IPS-NIHi7 (cell line): ENCODE results near the gene TMEM242.
A peak's percentile ranks its signal among the peaks of the same experiment; 100 is the strongest.

ENCODE experiments used
- DNase-seq: peaks from one replicate; pipeline ENCODE4 v3.0.0; 2012; ENCODE audit warnings: mixed read lengths; ENCODE audit errors: extremely low spot score

TMEM242 gene

DNA sequence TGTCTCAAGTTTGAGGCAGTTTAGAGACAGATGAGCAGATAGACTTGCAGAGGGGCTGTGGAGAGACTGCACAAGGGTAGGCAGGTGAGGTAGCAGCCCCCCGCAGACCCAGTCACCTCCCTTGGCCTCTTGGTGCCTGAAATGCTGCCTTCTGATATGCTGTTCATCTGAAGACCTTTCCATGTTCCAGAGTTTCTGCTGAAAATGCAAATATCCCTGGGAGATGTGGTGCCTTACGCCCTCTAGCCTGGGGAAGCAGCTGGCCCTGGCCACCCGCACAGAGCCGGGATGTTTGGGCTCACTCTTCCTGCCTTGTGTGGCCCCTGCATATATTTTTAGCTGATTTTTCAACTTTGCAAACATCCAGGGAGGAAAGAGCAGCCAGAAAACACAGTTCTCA is 51.4 kb downstream of the TMEM242 start:
- no peak for DNase-seq

DNA sequence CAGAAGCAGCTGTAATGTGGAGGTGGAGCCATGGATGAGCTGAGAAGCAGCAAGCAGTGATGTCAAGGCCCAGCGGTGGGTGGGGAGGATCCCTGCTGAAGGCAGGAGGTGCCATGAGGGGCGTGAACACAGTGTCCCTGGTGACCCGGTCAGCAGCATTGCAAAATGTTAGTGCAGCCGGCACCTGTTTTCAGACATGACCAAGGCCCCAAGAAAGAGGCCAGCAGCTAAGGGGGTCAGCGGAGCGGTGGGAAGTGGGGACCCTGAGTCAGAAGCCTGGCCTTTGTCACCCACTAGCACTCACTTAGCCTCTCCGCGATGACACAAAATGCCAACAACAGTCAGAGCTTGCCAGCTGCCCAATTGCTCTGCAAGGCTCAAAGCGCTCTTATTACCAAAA is 51.9 kb downstream of the TMEM242 start:
- no peak for DNase-seq

- DNase-seq, result no peak
Measured at GRCh38 chr6:157270916-157271315, 52.4 kb downstream of the TMEM242 start.

DNA sequence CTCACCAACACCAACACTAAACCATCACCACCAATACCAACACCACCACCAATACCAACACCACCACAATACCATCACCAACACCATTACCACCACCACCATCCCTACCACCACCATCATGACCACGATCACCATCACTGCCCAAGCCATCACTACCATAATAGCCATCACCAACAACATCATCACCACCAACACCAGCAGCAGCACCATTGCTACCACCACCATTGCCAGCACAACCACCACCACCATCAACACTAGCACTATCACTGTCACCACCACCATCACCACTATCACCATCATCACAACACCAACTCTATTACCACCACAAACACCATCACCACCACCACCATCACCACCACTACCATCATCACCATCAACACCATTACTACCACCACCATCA is 53.0 kb downstream of the TMEM242 start:
- no peak for DNase-seq

DNA sequence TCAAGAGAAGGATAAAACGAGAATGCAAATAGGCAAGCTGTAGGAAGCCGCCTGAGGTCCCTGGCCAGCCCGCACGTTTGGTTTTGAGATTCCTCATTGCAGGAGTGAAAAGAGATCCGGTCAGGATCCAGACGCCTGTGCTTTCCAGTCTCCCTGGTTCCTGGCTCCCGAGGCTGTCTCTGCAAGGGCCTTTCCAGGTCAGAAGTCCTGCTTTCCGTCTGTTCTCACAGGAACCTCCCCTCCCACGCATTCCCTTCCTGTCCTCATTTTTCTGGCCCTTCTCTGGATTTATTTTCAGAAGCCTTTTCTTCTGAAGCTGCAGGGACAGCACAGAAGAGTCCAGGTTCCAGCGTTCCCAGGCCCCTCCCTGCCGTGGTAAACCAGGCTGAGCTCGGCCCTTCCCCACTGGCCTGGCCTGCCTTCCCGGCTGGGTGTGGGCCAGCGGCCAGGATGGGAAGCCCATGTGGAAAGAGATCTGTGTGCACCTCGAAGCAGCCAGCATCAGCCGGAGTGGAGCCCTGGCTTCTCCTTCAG is 54.0 kb downstream of the TMEM242 start:
- no peak for DNase-seq

DNA sequence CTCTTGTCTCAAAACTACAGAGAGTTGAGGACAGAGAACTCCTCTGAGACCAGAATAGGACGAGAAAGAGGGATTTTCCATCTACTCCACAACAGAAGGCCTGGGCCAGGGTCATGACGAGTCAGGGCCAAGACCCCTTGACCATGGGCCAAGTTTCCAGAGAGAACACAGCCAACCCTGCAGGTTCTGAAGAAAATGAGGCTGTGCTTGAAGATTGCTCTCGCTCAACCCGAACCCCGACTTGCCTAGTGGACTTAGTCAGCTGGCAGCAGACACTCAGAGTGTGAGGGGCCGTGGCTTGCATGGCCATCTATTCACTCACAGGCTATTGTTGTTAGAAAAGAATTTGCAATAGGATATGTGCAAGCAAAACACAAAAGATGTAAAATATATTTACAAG is 54.5 kb downstream of the TMEM242 start:
- DNase-seq, result no peak

GRCh38 chr6:157268396-157268795 is 54.9 kb downstream of the TMEM242 start:
- no peak for DNase-seq

DNA sequence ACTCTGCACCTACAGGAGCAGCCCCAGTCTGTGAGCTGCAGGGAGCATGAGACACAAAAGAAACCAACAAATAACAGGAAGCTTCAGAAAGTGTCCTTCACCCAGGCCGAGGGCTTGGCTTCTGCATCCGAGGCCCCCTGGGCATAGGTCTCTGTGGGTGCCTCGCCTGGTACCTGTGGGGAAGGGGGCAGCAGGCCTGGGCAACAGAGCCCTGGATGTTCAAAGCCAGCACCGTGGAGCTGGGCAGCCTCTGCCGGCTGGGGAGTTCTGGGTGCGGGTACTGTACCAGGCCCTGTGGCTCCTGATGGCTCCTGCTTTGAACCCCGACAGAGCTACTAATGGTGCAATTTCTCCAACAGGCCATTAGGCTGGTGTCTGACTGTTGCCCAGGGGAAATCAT is 55.7 kb downstream of the TMEM242 start:
- no peak for DNase-seq

GRCh38 chr6:157267109-157267611 is 56.2 kb downstream of the TMEM242 start:
- peak; percentile 59 for DNase-seq

GRCh38 chr6:157266274-157267101 is 56.8 kb downstream of the TMEM242 start:
- no peak for DNase-seq

DNA sequence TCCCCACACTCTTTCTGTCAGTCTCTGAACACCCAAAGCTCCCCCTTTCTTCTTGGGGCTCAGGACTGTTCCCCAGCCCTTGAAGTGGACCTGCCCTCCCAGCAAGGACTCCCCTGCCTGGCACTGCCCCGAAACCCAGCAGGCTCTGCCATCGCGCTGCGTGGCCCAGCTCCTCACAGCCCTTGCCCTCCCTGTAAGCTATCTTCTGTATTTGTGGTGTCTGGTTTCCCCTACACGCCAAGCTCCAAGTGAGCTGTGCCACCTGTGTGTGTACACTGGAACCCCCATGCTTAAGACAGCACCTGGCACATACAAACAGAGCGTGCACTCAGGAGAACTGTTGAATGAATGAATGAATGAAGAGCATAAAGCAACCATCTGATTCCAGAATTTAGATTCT is 57.7 kb downstream of the TMEM242 start:
- DNase-seq, result no peak

DNA sequence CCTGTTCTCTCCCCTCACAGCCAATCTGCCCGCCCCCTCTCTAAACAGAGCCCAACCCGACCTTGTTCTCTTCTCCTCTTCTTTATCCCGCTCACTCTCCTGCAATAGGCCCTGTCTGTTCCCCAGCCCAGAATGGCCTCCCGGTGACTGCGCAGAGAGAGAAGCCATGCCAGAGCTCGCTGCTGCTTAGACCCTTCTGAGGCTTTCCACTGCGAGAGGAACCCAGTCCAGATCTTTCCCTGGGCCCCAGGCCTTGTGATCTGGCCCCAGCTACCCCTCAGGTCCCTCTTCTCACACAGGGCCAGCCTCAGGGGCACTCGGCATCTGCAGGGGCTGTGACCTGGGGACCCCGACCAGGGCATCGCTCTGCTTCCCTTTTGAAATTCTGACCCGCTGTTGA is 58.1 kb downstream of the TMEM242 start:
- DNase-seq, result no peak

GRCh38 chr6:157264701-157265100 is 58.6 kb downstream of the TMEM242 start:
- no peak for DNase-seq

DNA sequence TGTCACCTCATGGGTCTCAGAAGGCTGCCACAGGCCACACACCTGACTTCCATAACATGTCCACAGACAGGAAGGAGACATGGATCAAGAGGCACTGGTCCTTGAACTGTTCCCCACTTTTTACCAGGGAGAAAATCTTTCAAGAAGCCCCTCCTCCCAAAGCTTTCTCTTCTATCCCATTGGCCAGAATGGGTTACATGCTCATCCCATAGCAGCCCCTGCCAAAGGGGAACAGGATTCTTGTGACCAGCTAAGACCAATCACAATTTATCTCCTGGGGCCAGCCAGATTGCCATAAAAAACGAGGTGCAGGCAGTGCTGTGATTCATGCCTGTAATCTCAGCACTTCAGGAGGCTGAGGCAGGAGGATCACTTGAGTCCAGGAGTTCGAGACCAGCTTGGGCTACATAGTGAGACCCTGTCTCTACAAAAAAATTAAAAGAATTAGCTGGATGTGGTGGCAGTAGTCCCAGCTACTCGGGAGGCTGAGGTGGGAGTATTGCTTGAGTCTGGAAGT is 59.4 kb downstream of the TMEM242 start:
- DNase-seq, result no peak

GRCh38 chr6:157263146-157263545 is 60.2 kb downstream of the TMEM242 start:
- DNase-seq, result no peak

DNA sequence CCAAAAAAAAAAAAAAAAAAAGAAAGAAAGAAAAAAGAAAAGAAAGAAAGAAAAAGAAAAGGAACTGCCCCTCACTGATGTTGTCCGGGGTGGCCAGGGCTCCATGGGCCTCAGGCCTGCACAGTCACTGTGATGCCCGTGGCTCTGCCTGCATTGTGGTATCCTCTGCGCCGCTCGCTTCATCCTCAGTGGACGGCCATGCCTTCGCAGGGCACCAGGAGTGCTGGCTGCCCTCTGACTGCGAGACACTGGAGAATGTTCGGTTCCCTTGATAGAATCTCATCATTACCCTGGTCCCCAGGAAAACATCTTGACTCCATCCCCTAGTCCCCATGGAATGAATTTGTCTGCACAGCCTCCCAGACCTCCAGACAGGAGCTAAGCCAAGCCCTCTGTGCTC is 61.7 kb downstream of the TMEM242 start:
- no peak for DNase-seq

- no peak for DNase-seq
Measured at GRCh38 chr6:157260735-157261410, 62.4 kb downstream of the TMEM242 start.

DNA sequence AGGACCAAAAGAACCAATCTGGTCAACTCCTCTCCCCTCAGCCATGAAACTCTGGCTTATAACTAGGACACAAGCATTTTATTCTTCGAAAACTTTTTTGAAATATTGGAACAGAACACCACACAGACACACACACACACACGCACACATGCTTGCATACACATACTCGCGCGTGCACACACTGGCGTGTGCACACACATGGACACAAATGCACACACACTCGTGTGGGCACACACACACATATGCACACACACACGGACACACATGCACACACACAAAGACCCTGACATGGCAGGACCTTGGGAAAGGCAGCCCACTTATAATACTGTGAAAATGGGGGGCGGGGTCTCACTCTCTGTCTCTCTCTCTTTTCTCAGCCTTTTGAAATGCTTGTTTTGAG is 63.9 kb downstream of the TMEM242 start:
- no peak for DNase-seq

- no peak for DNase-seq
Measured at GRCh38 chr6:157258878-157259277, 64.4 kb downstream of the TMEM242 start.

GRCh38 chr6:157255079-157255478 is 68.2 kb downstream of the TMEM242 start:
- DNase-seq, result no peak

- DNase-seq, result no peak
Measured at GRCh38 chr6:157254538-157254937, 68.8 kb downstream of the TMEM242 start.

DNA sequence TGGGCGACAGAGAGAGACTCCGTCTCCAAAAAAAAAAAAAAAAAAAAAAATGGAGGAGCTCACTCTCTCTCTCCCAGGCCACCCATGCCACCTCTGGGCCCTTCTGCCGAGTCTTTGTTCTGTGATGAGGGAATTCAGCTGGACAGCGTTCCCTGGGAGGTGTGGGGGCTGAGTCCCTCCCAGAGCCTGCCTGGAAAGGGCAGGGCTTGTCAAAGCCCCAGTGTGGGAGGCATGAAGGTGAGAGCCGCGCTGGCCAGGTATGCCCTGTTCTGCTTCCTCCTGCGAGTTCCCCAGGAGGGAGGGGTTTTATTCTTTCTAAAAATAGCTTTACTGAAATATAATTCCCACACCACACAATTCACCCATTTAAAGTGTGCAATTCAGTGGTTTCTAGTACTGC is 69.6 kb downstream of the TMEM242 start:
- DNase-seq, result no peak

- no peak for DNase-seq
Measured at GRCh38 chr6:157253017-157253416, 70.3 kb downstream of the TMEM242 start.
